ENCODE measurements around the gene ABLIM1.

Gene ABLIM1

DNA sequence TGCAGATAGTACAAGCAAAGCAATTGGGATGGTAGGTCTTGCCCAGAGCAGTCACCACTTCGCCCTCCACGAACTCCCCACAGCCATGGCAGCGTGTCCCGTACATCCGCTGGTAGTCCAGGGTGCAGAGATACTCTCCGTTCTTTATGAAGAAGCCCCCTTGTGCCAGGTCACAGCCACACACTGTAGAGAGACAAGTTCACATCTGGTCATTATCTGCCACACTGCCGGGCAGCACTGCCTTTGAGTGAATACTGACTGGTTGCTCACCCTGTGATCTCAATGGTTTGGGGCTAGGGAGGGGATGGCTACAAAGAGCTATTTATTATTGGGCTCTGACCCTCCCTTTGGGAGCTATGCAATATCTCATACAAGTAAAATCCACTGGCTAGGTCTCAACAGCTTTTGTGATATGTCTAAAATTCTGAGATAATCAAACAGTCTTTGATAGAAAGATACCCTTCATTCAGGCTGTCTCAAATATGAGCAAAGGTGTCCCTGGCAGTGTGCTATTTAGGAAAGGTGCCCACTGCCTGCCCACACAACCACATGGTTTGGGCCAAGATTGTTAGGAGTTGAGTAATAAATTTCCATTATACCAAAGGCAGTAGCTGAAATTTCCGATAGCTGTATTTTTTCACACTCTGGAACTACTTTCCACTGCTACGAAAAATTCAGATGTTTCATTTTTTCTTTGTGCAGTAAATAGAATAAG, 82.5 kb downstream of the ABLIM1 start:
- DNase-seq = no peak

DNA sequence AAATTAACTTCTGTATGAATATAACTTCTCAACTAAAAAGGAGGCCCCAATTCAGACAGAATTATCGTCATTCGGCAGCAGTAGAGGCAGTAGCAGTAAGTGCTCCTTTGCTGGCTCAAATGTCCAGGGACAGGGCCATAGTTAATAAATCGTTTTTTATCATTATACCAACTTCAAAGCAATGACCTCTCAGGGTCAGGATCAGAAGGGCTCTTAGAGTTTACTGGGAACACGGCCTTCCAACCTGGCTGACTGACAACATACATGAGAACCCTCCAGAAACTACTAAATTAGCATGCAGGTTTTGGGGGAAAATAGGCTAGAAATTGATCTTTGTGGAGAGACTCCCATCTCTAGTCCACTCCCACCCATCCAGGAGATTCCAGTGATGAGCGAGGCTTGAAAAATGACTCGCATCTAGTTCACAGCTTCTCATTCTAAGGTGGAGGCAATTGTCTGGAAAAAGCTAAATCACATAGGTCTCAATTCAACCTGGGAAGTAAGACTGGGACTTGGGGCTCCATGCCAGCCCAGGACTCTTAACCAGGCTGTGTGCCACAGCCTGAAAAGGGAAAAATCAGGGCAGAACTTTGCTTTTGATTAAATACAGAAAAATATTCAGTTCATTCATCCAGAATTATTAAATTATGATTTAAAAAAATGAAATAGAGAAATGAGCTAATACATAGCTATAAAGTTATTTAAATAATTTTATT, 84.6 kb downstream of the ABLIM1 start:
- DNase-seq = no peak

DNA sequence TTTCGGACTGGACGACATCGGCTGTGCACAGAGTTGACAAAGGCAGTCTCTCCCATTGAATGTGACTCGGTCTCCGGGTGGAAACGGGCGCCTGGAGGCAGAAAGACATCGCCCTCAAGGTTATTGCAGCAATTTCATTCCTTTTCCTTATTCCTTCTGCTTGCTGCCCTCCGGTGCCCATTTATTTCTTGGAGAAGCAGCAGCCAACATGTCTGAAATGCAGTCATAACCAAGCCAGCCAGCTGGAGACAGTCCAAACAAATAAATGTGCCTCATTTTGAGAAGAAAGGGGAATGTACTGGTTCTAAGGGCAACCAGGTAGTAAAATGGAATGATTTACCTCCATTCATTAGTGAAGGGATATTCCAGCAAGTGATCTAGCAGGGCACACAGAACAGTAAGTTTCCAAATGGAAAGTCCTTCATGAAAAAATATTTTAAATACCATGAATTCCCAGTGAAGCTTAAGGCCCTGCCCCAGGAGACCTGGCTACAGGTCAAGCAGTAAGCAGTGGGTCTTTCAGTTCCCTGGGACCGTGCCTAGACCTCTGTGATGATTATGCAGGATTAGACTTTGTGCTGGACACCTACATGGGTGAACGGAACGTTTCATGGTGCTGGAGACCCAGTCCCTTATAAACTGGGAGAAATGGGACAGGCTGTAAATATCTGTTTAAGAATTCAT, 86.6 kb downstream of the ABLIM1 start:
- no peak for DNase-seq

DNA sequence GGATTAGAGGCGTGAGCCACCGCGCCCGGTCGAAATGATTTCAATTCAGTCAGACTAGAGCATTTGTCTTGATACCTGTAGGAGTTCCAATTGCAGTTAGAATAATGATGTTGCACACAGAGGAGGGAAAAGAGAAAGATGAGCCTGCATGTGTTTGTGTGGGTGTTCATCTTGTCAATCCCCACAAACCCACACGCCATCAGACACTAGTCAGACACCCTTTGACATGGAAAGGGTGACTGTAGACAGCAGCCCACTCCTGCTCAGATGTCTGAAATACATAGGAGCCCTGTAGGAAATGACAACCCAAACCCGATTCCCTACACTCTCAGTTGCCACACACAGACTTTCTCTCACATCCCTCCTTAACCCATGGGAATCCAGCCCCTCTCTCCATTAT, 92.0 kb downstream of the ABLIM1 start:
- no peak for DNase-seq

DNA sequence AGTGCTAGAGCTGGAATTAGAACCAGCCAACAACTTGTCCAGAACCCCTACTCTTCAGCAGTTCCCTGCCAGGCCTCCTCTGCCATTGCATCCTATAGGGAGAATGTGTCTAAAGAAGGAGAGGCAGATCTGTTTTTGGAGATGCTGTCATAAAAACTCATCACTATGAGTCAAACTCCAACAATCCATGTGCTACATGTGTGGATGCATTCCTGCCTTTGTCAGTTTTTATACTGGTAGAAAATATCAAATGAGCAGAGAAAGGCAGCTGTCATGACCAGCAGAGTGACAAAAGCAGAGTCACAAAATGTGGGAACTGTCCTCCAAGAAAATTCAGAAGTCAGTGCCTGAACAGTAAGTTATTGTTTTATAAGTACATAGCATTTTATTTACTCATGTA, 93.0 kb downstream of the ABLIM1 start:
- DNase-seq = no peak

DNA sequence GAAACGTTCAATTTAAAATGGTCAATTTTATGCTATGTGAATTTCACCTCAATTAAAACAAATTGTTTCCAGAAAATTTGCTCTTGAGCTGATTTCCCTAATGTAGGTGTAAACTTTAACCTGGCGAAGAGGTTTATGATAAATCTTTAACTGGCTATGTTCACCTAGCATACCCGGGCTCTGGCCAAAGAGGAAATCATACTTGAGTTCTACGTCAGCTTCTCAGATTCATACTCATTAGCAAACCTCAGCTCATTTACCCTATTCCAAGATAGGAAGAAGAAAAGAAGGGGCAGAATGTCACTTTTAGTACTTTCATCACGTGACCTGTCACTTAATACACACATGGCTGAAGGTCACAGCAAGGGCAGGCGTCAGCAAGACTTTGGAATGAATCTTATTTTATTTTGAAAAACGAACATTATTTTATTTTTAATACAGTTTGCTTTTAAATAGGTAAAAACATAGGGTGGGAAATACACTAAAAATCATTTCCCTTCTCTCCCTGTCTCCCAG, 97.0 kb downstream of the ABLIM1 start:
- DNase-seq = no peak

DNA sequence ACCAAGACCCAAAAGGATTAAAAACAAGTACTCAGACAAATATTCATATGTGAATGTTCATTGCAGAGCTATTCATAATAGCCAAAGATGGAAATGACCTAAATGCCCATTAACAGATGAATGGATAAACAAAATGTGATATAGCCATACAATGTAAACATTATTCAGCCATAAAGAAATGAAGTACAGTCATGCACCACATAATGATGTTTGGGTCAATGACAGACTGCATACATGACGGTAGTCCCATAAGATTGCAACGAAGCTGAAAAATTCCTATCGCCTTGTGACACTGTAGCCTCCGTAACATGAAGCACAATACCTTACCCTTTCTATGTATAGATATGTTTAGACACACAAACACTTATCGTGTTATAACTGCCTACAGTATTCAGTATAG, 97.9 kb downstream of the ABLIM1 start:
- no peak for DNase-seq

DNA sequence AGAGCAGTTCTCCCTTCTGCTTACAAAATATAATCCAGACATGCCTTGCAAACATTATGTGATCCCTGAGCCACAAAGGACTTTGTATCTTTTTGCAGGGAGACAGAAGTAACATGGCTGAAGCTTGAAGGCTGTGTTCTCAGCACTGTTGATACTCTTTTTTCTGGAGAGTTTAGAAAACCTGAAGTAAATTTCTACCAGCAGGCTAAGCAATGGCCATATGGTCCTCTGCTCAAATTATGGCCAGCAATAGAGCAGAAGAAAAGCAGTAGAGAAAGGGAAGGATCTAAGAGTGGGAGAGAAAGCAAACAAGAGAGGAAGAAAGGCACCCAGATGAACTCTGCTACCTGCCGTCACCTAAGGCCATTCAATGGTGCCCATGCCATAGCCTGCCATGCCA, 98.4 kb downstream of the ABLIM1 start:
- DNase-seq = no peak

DNA sequence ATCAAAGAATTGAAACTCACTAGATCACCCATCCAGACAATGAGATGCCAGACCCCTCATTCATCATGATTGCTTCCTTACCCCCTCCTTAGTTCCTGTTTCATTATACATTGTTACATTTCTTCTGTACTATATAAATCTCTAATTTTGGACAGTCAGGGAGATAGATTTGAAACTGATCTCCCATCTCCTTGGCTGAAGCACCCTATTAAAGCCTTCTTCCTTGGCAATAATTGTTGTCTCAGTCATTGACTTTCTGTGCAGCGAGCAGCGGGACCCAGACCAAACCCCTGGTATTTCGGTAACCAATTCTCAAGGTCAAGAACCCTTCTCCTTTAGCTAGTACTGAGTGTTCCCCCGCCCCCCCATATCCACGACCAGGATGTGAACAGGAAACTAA, 100.2 kb downstream of the ABLIM1 start:
- DNase-seq = no peak

DNA sequence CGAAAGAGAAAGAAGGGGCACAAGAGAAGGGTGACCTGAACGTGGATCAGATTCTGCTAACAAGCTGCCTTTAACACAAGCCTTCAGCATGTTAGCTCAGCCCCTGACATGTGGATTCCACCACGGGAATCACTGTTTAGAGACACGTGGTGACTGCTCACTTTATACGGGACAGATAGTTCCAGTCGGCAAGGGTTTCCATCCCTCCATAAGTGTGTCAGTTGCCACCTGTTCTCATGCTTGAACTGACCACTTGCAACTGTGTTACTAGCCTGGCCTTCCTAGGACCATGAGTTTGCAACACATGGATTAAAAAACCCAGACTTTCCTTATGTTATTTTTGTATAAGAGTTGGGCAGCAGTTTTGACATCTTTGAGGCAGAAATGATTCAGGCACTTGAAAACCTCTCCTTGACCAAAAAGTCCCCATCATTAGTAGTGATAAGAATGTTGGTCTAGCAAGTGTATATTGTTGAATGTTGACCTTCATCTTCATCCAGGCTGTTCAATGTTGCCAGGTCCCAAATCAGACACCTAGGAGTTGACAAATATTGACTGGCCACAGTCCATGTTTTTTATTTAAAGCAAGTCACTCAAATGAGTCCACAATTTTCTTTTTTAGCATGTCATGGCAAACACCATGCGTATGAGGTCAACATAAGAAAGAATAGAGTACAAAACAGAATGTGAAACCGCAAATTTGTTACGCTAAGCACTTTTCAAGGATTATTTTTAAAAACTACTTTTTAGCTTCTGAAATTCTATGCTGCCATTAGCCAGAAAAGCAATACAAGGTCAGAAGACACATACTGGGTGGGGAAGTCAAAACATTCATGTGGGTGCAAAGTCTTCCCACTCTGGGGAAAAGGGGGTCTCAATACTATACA, 101.6 kb downstream of the ABLIM1 start:
- DNase-seq = no peak

DNA sequence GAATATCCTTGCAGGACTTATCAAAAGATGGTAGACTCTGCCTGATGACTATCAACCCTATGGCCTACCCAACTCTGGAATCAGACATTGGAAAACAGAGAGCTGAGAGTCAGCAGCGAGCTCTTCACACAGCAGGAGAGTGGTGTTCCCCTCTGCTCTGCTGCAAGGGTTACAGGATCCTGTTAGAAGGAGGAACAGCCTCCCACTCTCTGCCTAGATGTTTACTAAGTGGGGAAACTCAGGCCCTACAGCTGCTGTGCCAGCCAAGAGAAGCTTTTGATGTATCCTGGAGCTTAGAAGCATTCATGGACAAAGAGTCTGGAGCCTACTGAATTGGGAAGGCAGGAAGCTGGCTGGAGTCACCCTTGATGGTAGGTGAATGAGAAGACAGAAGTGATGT, 104.6 kb downstream of the ABLIM1 start:
- no peak for DNase-seq

DNA sequence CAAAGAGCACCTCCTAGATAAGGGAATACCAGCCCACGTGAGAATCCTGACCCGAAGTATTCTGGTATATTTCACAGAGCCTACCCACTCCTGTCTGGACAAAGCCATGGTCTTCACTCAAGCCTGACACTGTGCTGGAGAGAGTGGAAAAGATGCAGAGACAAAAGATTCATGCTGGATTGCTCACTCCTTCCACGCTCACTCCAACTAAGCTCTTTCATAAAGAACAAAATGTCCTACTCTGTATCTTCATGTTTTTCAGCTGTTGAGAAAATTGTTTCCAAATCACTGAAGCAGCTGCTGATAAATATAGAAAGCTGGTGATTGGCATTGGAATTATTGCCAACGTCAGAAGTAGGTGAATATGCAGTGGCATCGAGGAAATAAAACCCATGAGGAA, 106.0 kb downstream of the ABLIM1 start:
- no peak for DNase-seq

DNA sequence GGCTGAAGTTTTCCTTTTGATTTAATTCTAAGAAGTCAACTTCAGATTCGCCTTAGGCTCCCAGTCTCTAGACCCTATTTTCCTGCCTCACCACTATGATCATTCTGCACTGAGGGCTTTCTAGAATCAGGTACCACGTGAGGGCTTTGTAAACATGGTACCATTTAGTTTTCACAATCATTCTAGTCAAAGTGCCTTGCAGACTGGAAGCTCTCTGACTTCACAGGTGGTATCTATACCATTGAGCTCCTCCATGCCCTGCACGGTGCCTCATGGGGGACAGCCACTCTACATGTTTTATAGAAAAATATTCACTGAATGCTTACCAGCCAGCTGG, 106.5 kb downstream of the ABLIM1 start:
- no peak for DNase-seq

DNA sequence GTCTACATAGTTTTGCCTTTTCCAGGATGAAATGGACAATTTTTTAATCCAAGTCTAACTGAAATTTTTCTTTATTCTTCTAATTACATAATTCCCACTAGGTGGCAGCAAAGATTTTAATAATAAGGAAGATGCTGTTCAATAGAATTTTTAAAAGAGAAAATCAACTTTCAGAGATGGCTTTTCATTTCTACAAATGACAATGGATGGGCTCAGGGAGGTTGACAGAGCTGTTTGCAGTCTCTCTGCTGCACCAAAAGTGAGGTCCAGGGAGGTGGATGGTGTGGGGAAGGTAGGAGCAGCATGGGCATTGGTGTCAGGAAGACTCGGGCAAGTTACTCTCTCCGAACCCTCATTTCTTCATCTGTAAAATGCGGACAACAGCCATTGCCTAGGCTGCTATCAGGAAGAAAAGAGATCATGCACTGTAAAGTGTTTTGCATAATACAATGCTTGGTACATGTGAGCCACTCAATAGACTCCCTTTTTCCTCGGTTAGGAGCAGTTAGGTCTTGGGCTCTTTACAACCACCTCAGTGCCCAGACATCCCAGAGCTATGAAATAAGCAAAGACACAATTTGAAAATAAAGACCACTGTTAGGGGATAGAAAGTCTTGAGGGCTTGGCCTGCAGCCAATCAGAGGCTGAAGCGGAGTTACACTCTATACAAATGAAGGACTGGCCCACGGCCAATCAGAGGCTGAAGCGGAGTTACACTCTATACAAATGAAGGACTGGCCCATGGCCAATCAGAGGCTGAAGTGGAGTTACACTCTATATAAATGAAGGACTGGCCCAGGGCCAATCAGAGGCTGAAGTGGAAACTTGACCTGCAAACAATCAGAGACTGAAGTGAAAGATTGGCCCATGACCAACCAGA, 107.1 kb downstream of the ABLIM1 start:
- no peak for DNase-seq

DNA sequence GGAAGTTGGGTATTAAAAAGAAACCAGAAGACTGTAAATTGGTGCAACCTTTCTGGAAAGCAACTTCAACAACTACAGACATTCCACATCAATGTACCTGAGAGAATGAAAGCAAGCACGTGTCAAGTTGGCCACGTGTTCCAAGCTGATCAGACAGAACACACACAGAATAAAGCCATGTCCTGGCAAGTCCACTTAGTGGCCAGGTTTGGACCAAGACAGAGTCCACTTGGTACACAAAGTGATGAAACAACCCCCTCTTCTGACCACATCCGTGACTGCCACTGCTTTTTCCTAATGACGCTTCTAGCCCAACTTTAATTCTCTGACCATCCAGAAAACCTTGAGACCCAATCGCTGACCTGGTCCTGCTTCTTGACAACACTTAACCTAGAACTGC, 109.4 kb downstream of the ABLIM1 start:
- no peak for DNase-seq

DNA sequence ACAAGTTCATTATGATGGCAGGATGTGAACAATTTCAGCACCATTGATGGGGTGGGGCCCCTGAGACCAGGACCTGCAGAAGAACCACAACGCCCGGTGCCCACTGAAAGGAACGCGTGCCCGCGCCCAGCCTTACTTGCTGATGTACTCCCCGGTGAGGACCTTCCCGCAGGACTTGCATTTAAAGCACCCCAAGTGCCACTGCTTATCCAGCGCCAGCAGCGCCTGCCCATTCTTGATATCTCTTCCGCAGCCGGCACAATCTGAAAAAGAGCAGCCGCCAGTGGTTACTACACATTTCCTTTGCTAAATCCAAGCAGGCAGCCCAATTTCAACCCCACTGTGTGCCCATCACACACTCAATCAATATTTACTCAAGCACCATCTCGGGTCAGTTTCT, 110.6 kb downstream of the ABLIM1 start:
- no peak for DNase-seq

DNA sequence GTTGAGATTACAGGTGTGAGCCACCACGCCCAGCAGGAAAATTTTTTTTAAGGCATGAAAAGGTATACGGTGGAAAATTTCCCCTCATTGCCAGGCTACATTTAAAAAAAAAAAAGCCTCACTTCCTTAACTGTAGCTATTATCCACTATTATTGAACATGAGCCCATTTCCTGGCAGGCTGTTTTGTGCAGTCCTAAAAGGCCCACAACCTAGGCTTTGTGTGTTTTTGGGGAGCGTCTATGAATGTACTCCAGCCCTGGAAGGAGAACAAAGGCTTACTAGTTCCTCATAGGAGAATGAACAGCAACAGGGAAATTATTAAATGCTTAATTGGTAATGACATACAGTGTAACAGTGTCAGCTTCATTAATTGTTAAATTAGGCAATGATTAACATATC, 111.0 kb downstream of the ABLIM1 start:
- no peak for DNase-seq

DNA sequence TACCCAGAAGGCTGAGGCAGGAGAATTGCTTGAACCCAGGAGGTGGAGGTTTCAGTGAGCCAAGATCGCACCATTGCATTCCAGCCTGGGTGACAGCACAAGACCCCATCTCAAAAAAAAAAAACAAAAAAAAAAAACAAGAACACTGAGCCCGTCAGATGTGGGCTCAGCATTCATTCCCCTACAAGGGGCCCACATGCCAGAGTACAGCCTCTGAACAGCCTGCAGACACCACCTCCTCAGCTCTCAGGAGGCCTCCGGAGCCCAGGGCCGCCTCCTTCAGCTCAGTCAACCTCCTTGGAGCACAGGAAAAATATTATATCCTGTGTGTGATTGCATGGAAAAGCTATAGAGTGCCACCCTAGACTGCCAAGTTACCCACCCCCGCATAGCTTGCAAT, 112.3 kb downstream of the ABLIM1 start:
- DNase-seq = no peak

DNA sequence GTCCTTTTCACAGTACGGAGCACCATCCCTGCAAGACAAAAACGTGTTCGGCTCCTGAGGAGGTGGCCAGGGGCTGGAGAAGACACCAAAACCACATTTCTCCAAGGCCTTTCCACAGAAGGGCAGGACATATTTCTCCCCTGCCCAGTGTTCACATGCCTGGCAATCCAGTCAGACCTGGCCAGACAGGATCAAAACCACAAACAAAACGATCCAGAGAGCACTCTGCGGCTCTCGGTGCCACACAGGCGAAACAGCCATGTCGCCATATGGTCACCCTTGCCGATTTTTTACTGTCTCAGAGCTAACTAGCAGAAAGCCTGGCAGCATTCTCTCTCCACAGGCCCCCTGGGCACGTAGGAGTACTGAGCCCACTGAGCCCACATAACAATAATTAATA, 113.0 kb downstream of the ABLIM1 start:
- no peak for DNase-seq

DNA sequence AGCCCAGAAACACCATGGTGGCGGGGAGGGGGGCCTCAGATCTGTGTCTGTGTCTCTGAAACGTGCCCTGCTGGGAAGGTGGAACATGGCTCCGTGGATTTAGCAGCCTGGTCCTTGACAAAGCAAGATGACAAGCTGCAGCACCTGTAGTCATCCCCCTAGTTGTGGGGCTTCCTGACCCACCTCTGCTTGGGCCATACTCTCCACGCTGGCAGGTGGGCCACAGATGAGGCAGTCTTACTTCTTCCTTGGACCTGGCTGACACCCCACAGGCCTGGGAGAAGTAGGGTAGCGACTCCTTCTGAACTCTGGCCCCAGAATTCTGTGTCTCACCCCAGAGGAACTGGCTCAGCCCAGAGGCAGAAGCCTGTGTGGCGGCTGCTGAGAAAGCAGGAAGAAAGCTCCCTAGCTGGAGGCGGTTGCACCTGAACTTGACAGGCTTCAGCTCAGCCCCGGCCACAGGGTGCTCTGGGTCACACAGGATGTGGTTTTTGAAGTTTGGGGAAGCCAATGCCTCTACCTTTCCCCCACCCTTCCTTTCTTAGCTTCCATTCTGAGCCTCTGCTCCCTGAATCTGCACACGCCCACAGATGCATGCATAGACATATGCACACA, 113.9 kb downstream of the ABLIM1 start:
- no peak for DNase-seq

DNA sequence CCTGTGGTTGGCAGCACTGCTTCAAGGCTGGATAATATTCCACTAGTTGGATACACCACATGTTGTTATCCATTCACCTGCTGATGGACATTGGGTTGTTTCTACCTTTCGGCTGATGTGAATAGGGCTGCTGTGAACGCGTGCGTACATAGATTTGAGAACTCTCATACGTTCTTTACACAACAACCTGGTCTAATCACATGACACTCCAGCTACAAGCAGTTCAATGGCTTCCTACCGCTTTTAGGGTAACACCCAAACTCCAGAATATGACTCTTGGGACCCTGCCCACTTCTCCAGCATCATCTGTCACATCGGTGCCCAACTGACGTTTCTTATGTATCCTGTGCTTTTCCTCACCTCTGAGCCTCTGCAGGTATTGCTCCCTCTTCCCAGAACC, 114.6 kb downstream of the ABLIM1 start:
- no peak for DNase-seq

DNA sequence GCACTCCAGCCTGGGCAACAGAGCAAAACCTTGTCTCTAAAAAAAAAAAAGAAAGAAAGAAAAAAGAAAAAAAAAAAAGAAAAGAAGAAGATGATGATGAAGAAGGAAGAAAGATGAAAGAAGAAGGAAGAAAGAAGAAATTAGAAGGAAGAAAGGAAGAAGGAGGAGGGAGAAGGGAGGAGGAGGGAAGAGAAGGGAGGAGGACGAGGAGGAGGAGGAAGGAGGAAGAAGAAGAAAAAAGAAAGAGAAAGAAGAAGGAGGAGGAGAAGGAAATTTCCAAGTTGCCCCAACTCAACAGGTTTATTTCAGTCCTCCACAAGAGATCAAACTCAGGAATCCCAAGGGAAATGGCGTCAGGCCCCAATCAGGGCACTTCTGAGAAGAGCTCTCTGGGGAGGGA, 115.7 kb downstream of the ABLIM1 start:
- no peak for DNase-seq
